T-cell (primary cell): ENCODE data around the gene REXO2. TPM values are rescaled to one million over a fixed set of nuclear protein-coding genes. Genes with fewer than 3 reads are reported as not detected.

ENCODE experiments used
- ATAC-seq, 4 experiments: fragments of 200-7000 bp in 3 of 4; fragments of 150-1000 bp in 1 of 4; cut with Tn5 transposase; replicated peaks in 1 of 4; 1 replicate in 3 of 4; 2 replicates in 1 of 4; pipeline ENCODE4 v1.10.0; 2021; ENCODE audit warnings: moderate library complexity in 3 of 4, mild to moderate bottlenecking in 2 of 4, moderate number of reproducible peaks in 1 of 4
- CTCF ChIA-PET, 2 donors: fragments of 300-600 bp; sonication (Branson Sonifier 250); formaldehyde crosslinking; loops; one replicate each; lab custom pipeline; 2022; ENCODE audit warnings: antibody characterized with exemption in 2 of 2; lab: Charles Lee
- POLR2A ChIA-PET, 2 donors: fragments of 300-600 bp; sonication (Branson Sonifier 250); formaldehyde crosslinking; loops; one replicate each; lab custom pipeline; 2022; ENCODE audit warnings: antibody characterized with exemption in 2 of 2; lab: Charles Lee
- DNase-seq, 35 experiments: peaks; one replicate each; pipeline versions ENCODE4 v3.0.0 to v3.0.0-alpha.2; 2013 to 2023
- H3K27ac ChIP-seq: one replicate; pipeline ENCODE4 v1.5.1; 2013; ENCODE audit warnings: low read length
- H3K27me3 ChIP-seq, 2 experiments: replicated peaks in 1 of 2; 1 replicate in 1 of 2; 2 replicates in 1 of 2; pipeline versions ENCODE4 v1.6.1 to v1.7.0; 2013; ENCODE audit warnings: low read length in 1 of 2, mixed read lengths in 1 of 2; ENCODE audit not compliant: control insufficient read depth in 2 of 2, insufficient read depth in 2 of 2; ENCODE audit errors: extremely low read depth in 1 of 2
- H3K36me3 ChIP-seq, 2 donors: 1 replicate in 1 of 2; 2 replicates in 1 of 2; pipeline versions ENCODE4 v1.6.1 to v1.7.0; 2013; ENCODE audit warnings: low read length in 1 of 2; ENCODE audit not compliant: control insufficient read depth in 2 of 2, insufficient read depth in 1 of 2; ENCODE audit errors: extremely low read depth in 1 of 2
- H3K4me1 ChIP-seq, 2 experiments: 1 replicate in 1 of 2; 2 replicates in 1 of 2; pipeline versions ENCODE4 v1.6.1 to v1.7.0; 2013; ENCODE audit warnings: low read length in 2 of 2, mixed read lengths in 1 of 2; ENCODE audit not compliant: insufficient read depth in 2 of 2, control insufficient read depth in 1 of 2; ENCODE audit errors: extremely low read depth in 1 of 2
- H3K4me3 ChIP-seq, 2 donors: 1 replicate in 1 of 2; 2 replicates in 1 of 2; pipeline versions ENCODE4 v1.5.1 to v1.7.0; 2013; ENCODE audit warnings: mild to moderate bottlenecking in 2 of 2, low read length in 1 of 2, moderate library complexity in 1 of 2; ENCODE audit not compliant: control insufficient read depth in 1 of 2; ENCODE audit errors: extremely low read depth in 1 of 2
- H3K9me3 ChIP-seq: 2 replicates; pipeline ENCODE4 v1.7.0; 2013
- H3K27ac Mint-ChIP-seq, 2 donors: one replicate each; pipeline ENCODE4 v1.8.0; 2020 to 2021; ENCODE audit warnings: mild to moderate bottlenecking in 2 of 2, mixed read lengths in 2 of 2
- H3K27me3 Mint-ChIP-seq, 2 donors: one replicate each; pipeline ENCODE4 v1.8.0; 2021 to 2022; ENCODE audit warnings: mixed read lengths in 2 of 2
- H3K36me3 Mint-ChIP-seq: one replicate; pipeline ENCODE4 v1.8.0; 2021; ENCODE audit warnings: mixed read lengths
- H3K4me1 Mint-ChIP-seq, 3 donors: one replicate each; pipeline ENCODE4 v1.8.0; 2020 to 2022; ENCODE audit warnings: mixed read lengths in 3 of 3, mild to moderate bottlenecking in 1 of 3
- H3K4me3 Mint-ChIP-seq, 3 donors: one replicate each; pipeline ENCODE4 v1.8.0; 2020 to 2022; ENCODE audit warnings: mild to moderate bottlenecking in 3 of 3, mixed read lengths in 3 of 3, moderate library complexity in 3 of 3
- H3K9me3 Mint-ChIP-seq, 3 donors: one replicate each; pipeline ENCODE4 v1.8.0; 2020 to 2022; ENCODE audit warnings: mixed read lengths in 3 of 3
- WGBS: methylation state at CpG from one replicate; pipeline ENCODE4 v1.1.5; 2013; ENCODE audit warnings: missing lambda C conversion rate; ENCODE audit not compliant: insufficient coverage; 5-methylcytosine and 5-hydroxymethylcytosine counted together
- total RNA-seq, 35 experiments: library from RNA in 6 of 35; stranded (reverse) in 6 of 35; fragments of 120-200 nt in 1 of 35; gene quantifications; one replicate each; pipeline versions ENCODE4 v1.2.1 to v1.2.4 and lab custom pipeline; 2013 to 2026

Gene REXO2
- total RNA-seq, 5 donors from 2014 or later (not counting 1 experiment from before 2014, with no cell fraction given) = 30.1 to 73.9 (median 63.6) TPM

- POLR2A ChIA-PET = interaction anchor here in 1 of 2 donors (0.6 to 0.7 kb wide), 2 partner anchors 17 to 242 kb away, joined by 3 to 8 read pairs; no protein-coding TSS in a partner anchor
- peaks cover 43 to 49% (median 47%) of the 10 kb centered on the region in 3 donors for H3K4me1 Mint-ChIP-seq
These were observed 40.9 kb upstream of the REXO2 start for GRCh38 chr11:114398303-114398920.

GRCh38 chr11:114399490-114400215 lies 39.6 kb upstream of the REXO2 start:
- H3K36me3 Mint-ChIP-seq = peaks cover 14% of the 10 kb centered on the region
- peak overlapping the region; percentile 95 to 97 (median 95) for H3K4me3 Mint-ChIP-seq
- peak; percentile 10 to 18 (median 16) for ATAC-seq
- H3K27ac Mint-ChIP-seq = peak overlapping the region; percentile 99
- POLR2A ChIA-PET = interaction anchor here in 1 of 2 donors (0.5 kb wide), 1 partner anchor 199 kb away, joined by 3 read pairs; no protein-coding TSS in a partner anchor
- H3K4me1 ChIP-seq = peaks cover 9 to 17% of the 10 kb centered on the region in 2 experiments
- no peak for DNase-seq
- H3K36me3 ChIP-seq = peaks cover 0 to 15% of the 10 kb centered on the region in 2 donors
- WGBS = 3% methylated on average over 23 of the region's 29 CpGs
- no peaks in the 10 kb centered on the region for H3K9me3 ChIP-seq
- H3K27me3 ChIP-seq = no peaks in the 10 kb centered on the region
- H3K27ac ChIP-seq = peak overlapping the region; percentile 95
- H3K4me1 Mint-ChIP-seq = peaks cover 53 to 59% (median 57%) of the 10 kb centered on the region in 3 donors
- no peaks in the 10 kb centered on the region for H3K27me3 Mint-ChIP-seq
- peak overlapping the region; percentile 88 to 94 for H3K4me3 ChIP-seq
- H3K9me3 Mint-ChIP-seq = no peaks in the 10 kb centered on the region
- CTCF ChIA-PET = interaction anchor here in 1 of 2 donors (1.1 to 1.7 kb wide), 2 partner anchors 40 to 119 kb away, joined by 3 to 7 read pairs; partner anchors contain the start of gene REXO2

More at GRCh38 chr11:114398303-114398920, 40.9 kb upstream of the REXO2 start:
- Histone ChIP-seq H3K9me3 (no peaks in the 10 kb centered on the region), H3K27me3 (no peaks in the 10 kb centered on the region), H3K4me1 (peaks cover 9 to 17% of the 10 kb centered on the region in 2 experiments), H3K4me3 (no peak overlapping the region), H3K36me3 (peaks cover 0 to 4% of the 10 kb centered on the region in 2 donors), H3K27ac (no peak overlapping the region)
- WGBS = no CpG with 5 or more reads among the region's 4 CpGs
- Mint-ChIP-seq H3K27ac (no peak overlapping the region), H3K36me3 (peaks cover 7% of the 10 kb centered on the region), H3K27me3 (no peaks in the 10 kb centered on the region), H3K9me3 (no peaks in the 10 kb centered on the region), H3K4me3 (peak overlapping the region; percentile 95 to 97 (median 95))
- DNase-seq (no peak), ATAC-seq (no peak)
- CTCF ChIA-PET = interaction anchor here in 1 of 2 donors (0.6 kb wide), 1 partner anchor 48 kb away, joined by 4 read pairs; no protein-coding TSS in a partner anchor

GRCh38 chr11:114400216-114400914 lies 38.9 kb upstream of the REXO2 start, which contains the start of the genes C11orf71 and RBM7:
Gene C11orf71, minus strand, starts transcription at chr11:114400511. Its CDS starts 180 bp downstream, at chr11:114400331.
Gene RBM7, plus strand, starts transcription at chr11:114400666. Its CDS starts 6 bp downstream, at chr11:114400672.
- H3K27me3 Mint-ChIP-seq = no peaks in the 10 kb centered on the region
- CTCF ChIA-PET = interaction anchor here (0.6 to 1.7 kb wide), 5 partner anchors 38 to 503 kb away, joined by 3 to 7 read pairs (median 3); partner anchors contain the start of gene REXO2 (in 1 of the 2)
- POLR2A ChIA-PET = interaction anchor here (0.5 to 1.0 kb wide), 8 partner anchors 11 to 1884 kb away, joined by 3 to 5 read pairs (median 4); partner anchors contain the start of gene REXO2 (in 2 of the 2)

GRCh38 chr11:114400915-114401223 lies 38.4 kb upstream of the REXO2 start:
- ChIA-PET POLR2A (interaction anchor here (0.6 to 1.0 kb wide), 4 partner anchors 38 to 1885 kb away, joined by 3 to 5 read pairs (median 4); partner anchors contain the start of gene REXO2 (in 2 of the 2)), CTCF (interaction anchor here (0.6 to 1.7 kb wide), 4 partner anchors 38 to 504 kb away, joined by 3 to 7 read pairs (median 3); partner anchors contain the start of gene REXO2 (in 1 of the 2))
- H3K27me3 Mint-ChIP-seq = no peaks in the 10 kb centered on the region
- H3K36me3 ChIP-seq = peaks cover 0 to 26% of the 10 kb centered on the region in 2 donors
- peak overlapping the region; percentile 88 to 94 for H3K4me3 ChIP-seq
- DNase-seq (no peak), ATAC-seq (no peak)
- peaks cover 9 to 17% of the 10 kb centered on the region in 2 experiments for H3K4me1 ChIP-seq
- H3K36me3 Mint-ChIP-seq = peaks cover 20% of the 10 kb centered on the region
- H3K4me3 Mint-ChIP-seq = peak overlapping the region; percentile 95 to 97 (median 95)
- no peaks in the 10 kb centered on the region for H3K9me3 ChIP-seq
- H3K4me1 Mint-ChIP-seq = peaks cover 64 to 69% (median 69%) of the 10 kb centered on the region in 3 donors
- no peaks in the 10 kb centered on the region for H3K9me3 Mint-ChIP-seq
- peak overlapping the region; percentile 95 for H3K27ac ChIP-seq
- H3K27me3 ChIP-seq = no peaks in the 10 kb centered on the region
- peak overlapping the region; percentile 99 for H3K27ac Mint-ChIP-seq
- WGBS = 0% methylated on average over 5 of the region's 8 CpGs

More at GRCh38 chr11:114400216-114400914, 38.9 kb upstream of the REXO2 start, which contains the start of the genes C11orf71 and RBM7:
- H3K4me1 Mint-ChIP-seq = peaks cover 59 to 66% (median 64%) of the 10 kb centered on the region in 3 donors
- peak; percentile 94 to 100 (median 98) for DNase-seq
- Histone ChIP-seq H3K27ac (peak within 1 kb of the TSS; percentile 95), H3K4me3 (peak within 1 kb of the TSS; percentile 88 to 94), H3K36me3 (peaks cover 0 to 21% of the 10 kb centered on the region in 2 donors), H3K9me3 (no peaks in the 10 kb centered on the region), H3K27me3 (no peaks in the 10 kb centered on the region), H3K4me1 (peaks cover 9 to 17% of the 10 kb centered on the region in 2 experiments)
- H3K4me3 Mint-ChIP-seq = peak within 1 kb of the TSS; percentile 95 to 97 (median 95)
- H3K27ac Mint-ChIP-seq = peak within 1 kb of the TSS; percentile 99
- under 1% methylated on average over 65 of the region's 65 CpGs for WGBS
- peak; percentile 84 to 97 (median 93) for ATAC-seq
- no peaks in the 10 kb centered on the region for H3K9me3 Mint-ChIP-seq
- peaks cover 15% of the 10 kb centered on the region for H3K36me3 Mint-ChIP-seq

GRCh38 chr11:114401311-114401710 lies 38.0 kb upstream of the REXO2 start:
- Histone ChIP-seq H3K27ac (peak overlapping the region; percentile 95), H3K4me3 (peak overlapping the region; percentile 88 to 94), H3K9me3 (no peaks in the 10 kb centered on the region), H3K27me3 (no peaks in the 10 kb centered on the region), H3K36me3 (peaks cover 0 to 31% of the 10 kb centered on the region in 2 donors), H3K4me1 (peaks cover 9 to 17% of the 10 kb centered on the region in 2 experiments)
- POLR2A ChIA-PET = no interaction called here
- Mint-ChIP-seq H3K9me3 (no peaks in the 10 kb centered on the region), H3K27ac (peak overlapping the region; percentile 99), H3K4me1 (peaks cover 67 to 73% (median 69%) of the 10 kb centered on the region in 3 donors), H3K36me3 (peaks cover 23% of the 10 kb centered on the region), H3K27me3 (no peaks in the 10 kb centered on the region), H3K4me3 (peak overlapping the region; percentile 95 to 97 (median 95))
- CTCF ChIA-PET = no interaction called here
- WGBS = no CpG with 5 or more reads among the region's 4 CpGs
- DNase-seq = peak in 1 of 35 experiments; percentile 8
- no peak for ATAC-seq
